ENCODE measurements around the gene KNDC1. TPM values are rescaled to one million over a fixed set of nuclear protein-coding genes. Genes with fewer than 3 reads are reported as not detected.

Gene KNDC1
- total and polyA plus RNA-seq, 2 of the 13 experiments (the other 11 are each of a cell fraction or from before 2014, with no cell fraction given): 0.69 TPM; not detected in 1

- Histone ChIP-seq H3K4me3 (replicated peaks in 1 of 3; ENCODE audit: insufficient read depth in 1 of 3, low read depth in 2 of 3, low read length in 3 of 3) (no peak overlapping the region), H3K27me3 (ENCODE audit: control insufficient read depth in 1 of 2, insufficient read depth in 2 of 2, low read length in 2 of 2) (peaks cover 4 to 27% of the 10 kb centered on the region in 2 experiments; a peak in 3 of 5 replicates), H3K4me2 (ENCODE audit: low read depth, low read length) (no peak overlapping the region), H3K79me2 (ENCODE audit: insufficient read depth, low read length) (no peaks in the 10 kb centered on the region), H3K9ac (ENCODE audit: insufficient read depth, low read depth, low read length) (no peak overlapping the region), H3K36me3 (replicated peaks in 1 of 2; ENCODE audit: control insufficient read depth in 1 of 2, insufficient read depth in 2 of 2, low read length in 2 of 2) (no peaks in the 10 kb centered on the region), H3K4me1 (ENCODE audit: insufficient read depth, low read length) (no peaks in the 10 kb centered on the region), H3K27ac (ENCODE audit: extremely low read length, insufficient read depth, low read length) (no peak overlapping the region), H2AFZ (ENCODE audit: low read length) (no peak overlapping the region), H3K9me3 (ENCODE audit: low read length) (peaks cover 10% of the 10 kb centered on the region; the same call in 1 of the 2 replicates), H4K20me1 (ENCODE audit: insufficient read depth, low read length) (no peaks in the 10 kb centered on the region)
- ChIA-PET POLR2A (no interaction called here), CTCF (ENCODE audit: low intra/inter-chr PET ratio, low total read pairs) (no interaction called here)
- in situ Hi-C loops (cut with HindIII; ENCODE audit: extremely low pct_ligation_motif_present, low pct_unique_long_range_greater_than_20kb): no loop called here
- TF ChIP-seq, protein P1, sequence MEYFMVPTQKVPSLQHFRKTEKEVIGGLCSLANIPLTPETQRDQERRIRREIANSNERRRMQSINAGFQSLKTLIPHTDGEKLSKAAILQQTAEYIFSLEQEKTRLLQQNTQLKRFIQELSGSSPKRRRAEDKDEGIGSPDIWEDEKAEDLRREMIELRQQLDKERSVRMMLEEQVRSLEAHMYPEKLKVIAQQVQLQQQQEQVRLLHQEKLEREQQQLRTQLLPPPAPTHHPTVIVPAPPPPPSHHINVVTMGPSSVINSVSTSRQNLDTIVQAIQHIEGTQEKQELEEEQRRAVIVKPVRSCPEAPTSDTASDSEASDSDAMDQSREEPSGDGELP (IDR thresholded peaks at IDR 0.05; ENCODE audit: borderline replicate concordance, low read depth): no peak
- TF ChIP-seq MNT (IDR thresholded peaks at IDR 0.05) (peak; percentile 99), CREB1 (IDR thresholded peaks at IDR 0.05) (peak; percentile 21; the same call in 1 of the 2 replicates), CREB1 (CRISPR knock-in tag; IDR thresholded peaks at IDR 0.05) (no peak), ELF1 (CRISPR knock-in tag; IDR thresholded peaks at IDR 0.05) (no peak), HOXA7 (CRISPR knock-in tag; IDR thresholded peaks at IDR 0.05) (0 out of 2 replicates have a peak, but pooled peaks have one; percentile 16), CREB3 (CRISPR knock-in tag; IDR thresholded peaks at IDR 0.05) (no peak), ATF7 (IDR thresholded peaks at IDR 0.05) (peak; percentile 1; the same call in 1 of the 2 replicates), ATF7 (CRISPR knock-in tag; IDR thresholded peaks at IDR 0.05) (no peak), ETV6 (CRISPR knock-in tag; conservative IDR thresholded peaks at IDR 0.05) (no peak), SP1 (IDR thresholded peaks at IDR 0.05) (0 out of 2 replicates have a peak, but pooled peaks have one; percentile 3), SP1 (CRISPR knock-in tag; IDR thresholded peaks at IDR 0.05) (no peak)
- intact Hi-C loops (cut with micrococcal nuclease; ENCODE audit: unreplicated experiment): no loop called here
- BruUV-seq (replicated peaks): no TSS peak
- FAIRE-seq (no peak), DNase-seq (ENCODE audit: low spot score) (no peak), ATAC-seq (no peak)
- WGBS (ENCODE audit: low lambda C conversion rate): 49% methylated on average over 11 of the region's 12 CpGs
Measured at GRCh38 chr10:133177380-133178157, 17.6 kb downstream of the KNDC1 start.

Measured in HepG2 (cell line).